Measurements from ENCODE around the gene SLC9A5. TPM values are rescaled to one million over a fixed set of nuclear protein-coding genes. Genes with fewer than 3 reads are reported as not detected.
A peak's percentile ranks its signal among the peaks of the same experiment; 100 is the strongest.

The SLC9A5 gene
- total and polyA plus RNA-seq, 4 donors: 0.05 to 0.25 (median 0.09) TPM; not detected in 1

DNA sequence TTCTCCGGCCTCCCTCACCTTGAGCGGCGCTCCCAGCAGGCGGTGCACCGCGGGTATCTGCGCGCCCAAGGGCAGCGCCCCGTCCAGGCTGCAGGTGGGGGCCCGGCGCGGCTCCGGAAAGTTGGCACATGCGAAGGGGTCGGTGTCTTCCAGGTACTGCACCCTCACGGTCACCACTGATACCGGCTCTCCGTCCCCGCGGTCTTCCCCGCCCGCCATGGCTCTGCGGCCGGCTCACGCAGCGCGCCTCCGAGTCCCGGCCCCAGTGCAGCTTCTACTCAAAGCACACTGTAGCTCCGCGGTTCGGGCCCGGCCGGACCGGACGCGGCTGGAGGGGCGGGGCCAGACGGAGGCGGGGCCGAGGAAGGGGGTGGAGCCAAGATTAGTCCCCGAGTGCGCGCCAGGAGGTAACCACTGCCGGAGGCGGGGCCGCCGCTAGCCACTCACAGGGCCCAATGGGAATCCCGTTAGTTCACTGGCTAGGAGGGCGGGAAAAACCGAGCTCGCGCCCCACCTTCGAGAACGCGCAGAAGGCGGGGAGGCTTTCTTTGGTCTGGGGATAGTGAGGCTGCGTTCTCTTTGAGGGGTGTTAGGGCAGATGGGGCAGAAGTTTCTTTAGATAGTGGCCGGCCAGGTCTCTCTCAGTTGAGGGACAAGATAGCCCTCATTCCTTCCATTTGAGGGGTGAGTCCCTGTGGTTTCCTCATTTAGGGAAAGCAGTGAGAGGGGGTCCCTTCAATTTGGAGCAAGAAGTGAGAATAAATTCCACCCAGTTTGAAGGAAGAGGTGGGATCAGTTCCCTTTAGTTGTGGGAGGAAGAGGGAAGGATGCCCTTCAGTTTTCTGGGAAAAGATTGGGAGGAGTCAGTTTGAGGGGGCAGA is 1.3 kb upstream of the SLC9A5 start, which contains the start of gene FHOD1:
FHOD1 (minus strand) TSS at position 290 of the 881 bp plus-strand sequence; CDS start at position 219, 71 bp downstream.
- Histone ChIP-seq H3K27me3 (ENCODE audit: control insufficient read depth in 4 of 4, insufficient read depth in 4 of 4, low read length in 3 of 4) (peaks cover 0 to 13% (median 1%) of the 10 kb centered on the region in 4 donors), H3K4me3 (ENCODE audit: low read depth in 1 of 3, low read length in 3 of 3) (peak within 1 kb of the TSS; percentile 57 to 62 (median 59)), H3K4me1 (ENCODE audit: control insufficient read depth in 4 of 4, insufficient read depth in 4 of 4, low read length in 3 of 4) (peaks cover 17 to 45% (median 31%) of the 10 kb centered on the region in 4 donors), H3K27ac (ENCODE audit: low read depth in 1 of 2, low read length in 2 of 2) (peak within 1 kb of the TSS; percentile 85 to 88), H3K9me3 (ENCODE audit: control insufficient read depth in 4 of 4, low read length in 3 of 4) (no peaks in the 10 kb centered on the region), H3K36me3 (ENCODE audit: control insufficient read depth in 4 of 4, insufficient read depth in 3 of 4, low read depth in 1 of 4, low read length in 3 of 4) (no peaks in the 10 kb centered on the region), H3K9ac (ENCODE audit: low read depth in 1 of 2, low read length in 2 of 2) (peak within 1 kb of the TSS; percentile 45 to 66)
- peak; percentile 99 for DNase-seq (ENCODE audit: low spot score)
- TF ChIP-seq TAF1 (conservative IDR thresholded peaks at IDR 0.05): peak; percentile 34
- no peak for TF ChIP-seq NR2F2 (IDR thresholded peaks at IDR 0.05)
- TF ChIP-seq RAD21 (IDR thresholded peaks at IDR 0.05): peak in 1 of 2 donors; percentile 10
- no peak for TF ChIP-seq MAX (IDR thresholded peaks at IDR 0.05)
- peak; percentile 49 for TF ChIP-seq SP1 (IDR thresholded peaks at IDR 0.05)
- peak in 1 of 2 donors; percentile 44 for TF ChIP-seq GABPA (IDR thresholded peaks at IDR 0.05 in 1 of 2, conservative IDR thresholded peaks at IDR 0.05 in 1 of 2)
- peak; percentile 90 for TF ChIP-seq ZBTB33 (IDR thresholded peaks at IDR 0.05)
- TF ChIP-seq FOXA2 (IDR thresholded peaks at IDR 0.05): no peak
- 2% methylated on average over 60 of the region's 60 CpGs for WGBS

DNA sequence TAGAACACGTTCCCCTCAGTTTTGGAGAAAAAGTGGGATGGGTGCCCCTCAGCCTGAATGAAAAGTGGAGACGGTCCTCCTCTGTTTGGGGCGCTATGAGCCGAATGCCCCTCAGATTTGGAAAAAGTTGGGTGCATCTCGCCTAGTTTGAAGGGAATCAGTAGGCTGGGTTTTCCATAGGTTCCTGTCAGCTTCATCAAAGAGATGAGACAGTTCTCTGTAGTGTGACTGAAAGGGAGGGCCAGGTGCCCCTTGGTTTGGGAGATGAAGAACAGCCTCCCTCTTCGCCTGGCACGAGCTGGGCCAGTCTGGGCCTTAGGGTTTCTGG is 742 bp upstream of the SLC9A5 start:
- TF ChIP-seq JUND (IDR thresholded peaks at IDR 0.05) (no peak), GABPA (IDR thresholded peaks at IDR 0.05 in 1 of 2, conservative IDR thresholded peaks at IDR 0.05 in 1 of 2) (no peak), HNF4G (IDR thresholded peaks at IDR 0.05) (no peak), FOXA1 (IDR thresholded peaks at IDR 0.05) (no peak), EGR1 (IDR thresholded peaks at IDR 0.05; ENCODE audit: low read depth in 2 of 2) (no peak), RAD21 (IDR thresholded peaks at IDR 0.05) (no peak), NR2F2 (IDR thresholded peaks at IDR 0.05) (no peak), MAX (IDR thresholded peaks at IDR 0.05) (no peak), FOXA2 (IDR thresholded peaks at IDR 0.05) (no peak), SP1 (IDR thresholded peaks at IDR 0.05) (no peak)
- TF ChIP-seq, protein P1, sequence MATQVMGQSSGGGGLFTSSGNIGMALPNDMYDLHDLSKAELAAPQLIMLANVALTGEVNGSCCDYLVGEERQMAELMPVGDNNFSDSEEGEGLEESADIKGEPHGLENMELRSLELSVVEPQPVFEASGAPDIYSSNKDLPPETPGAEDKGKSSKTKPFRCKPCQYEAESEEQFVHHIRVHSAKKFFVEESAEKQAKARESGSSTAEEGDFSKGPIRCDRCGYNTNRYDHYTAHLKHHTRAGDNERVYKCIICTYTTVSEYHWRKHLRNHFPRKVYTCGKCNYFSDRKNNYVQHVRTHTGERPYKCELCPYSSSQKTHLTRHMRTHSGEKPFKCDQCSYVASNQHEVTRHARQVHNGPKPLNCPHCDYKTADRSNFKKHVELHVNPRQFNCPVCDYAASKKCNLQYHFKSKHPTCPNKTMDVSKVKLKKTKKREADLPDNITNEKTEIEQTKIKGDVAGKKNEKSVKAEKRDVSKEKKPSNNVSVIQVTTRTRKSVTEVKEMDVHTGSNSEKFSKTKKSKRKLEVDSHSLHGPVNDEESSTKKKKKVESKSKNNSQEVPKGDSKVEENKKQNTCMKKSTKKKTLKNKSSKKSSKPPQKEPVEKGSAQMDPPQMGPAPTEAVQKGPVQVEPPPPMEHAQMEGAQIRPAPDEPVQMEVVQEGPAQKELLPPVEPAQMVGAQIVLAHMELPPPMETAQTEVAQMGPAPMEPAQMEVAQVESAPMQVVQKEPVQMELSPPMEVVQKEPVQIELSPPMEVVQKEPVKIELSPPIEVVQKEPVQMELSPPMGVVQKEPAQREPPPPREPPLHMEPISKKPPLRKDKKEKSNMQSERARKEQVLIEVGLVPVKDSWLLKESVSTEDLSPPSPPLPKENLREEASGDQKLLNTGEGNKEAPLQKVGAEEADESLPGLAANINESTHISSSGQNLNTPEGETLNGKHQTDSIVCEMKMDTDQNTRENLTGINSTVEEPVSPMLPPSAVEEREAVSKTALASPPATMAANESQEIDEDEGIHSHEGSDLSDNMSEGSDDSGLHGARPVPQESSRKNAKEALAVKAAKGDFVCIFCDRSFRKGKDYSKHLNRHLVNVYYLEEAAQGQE (IDR thresholded peaks at IDR 0.05): no peak
- TF ChIP-seq, protein P2, sequence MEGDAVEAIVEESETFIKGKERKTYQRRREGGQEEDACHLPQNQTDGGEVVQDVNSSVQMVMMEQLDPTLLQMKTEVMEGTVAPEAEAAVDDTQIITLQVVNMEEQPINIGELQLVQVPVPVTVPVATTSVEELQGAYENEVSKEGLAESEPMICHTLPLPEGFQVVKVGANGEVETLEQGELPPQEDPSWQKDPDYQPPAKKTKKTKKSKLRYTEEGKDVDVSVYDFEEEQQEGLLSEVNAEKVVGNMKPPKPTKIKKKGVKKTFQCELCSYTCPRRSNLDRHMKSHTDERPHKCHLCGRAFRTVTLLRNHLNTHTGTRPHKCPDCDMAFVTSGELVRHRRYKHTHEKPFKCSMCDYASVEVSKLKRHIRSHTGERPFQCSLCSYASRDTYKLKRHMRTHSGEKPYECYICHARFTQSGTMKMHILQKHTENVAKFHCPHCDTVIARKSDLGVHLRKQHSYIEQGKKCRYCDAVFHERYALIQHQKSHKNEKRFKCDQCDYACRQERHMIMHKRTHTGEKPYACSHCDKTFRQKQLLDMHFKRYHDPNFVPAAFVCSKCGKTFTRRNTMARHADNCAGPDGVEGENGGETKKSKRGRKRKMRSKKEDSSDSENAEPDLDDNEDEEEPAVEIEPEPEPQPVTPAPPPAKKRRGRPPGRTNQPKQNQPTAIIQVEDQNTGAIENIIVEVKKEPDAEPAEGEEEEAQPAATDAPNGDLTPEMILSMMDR (IDR thresholded peaks at IDR 0.05; ENCODE audit: low read depth, low read length, missing input control): no peak
- Histone ChIP-seq H3K27ac (ENCODE audit: low read depth in 1 of 2, low read length in 2 of 2) (no peak overlapping the region), H3K9ac (ENCODE audit: low read depth in 1 of 2, low read length in 2 of 2) (no peak overlapping the region), H3K4me3 (ENCODE audit: low read depth in 1 of 3, low read length in 3 of 3) (peak overlapping the region in 1 of 3 donors; percentile 43), H3K9me3 (ENCODE audit: control insufficient read depth in 4 of 4, low read length in 3 of 4) (no peaks in the 10 kb centered on the region), H3K36me3 (ENCODE audit: control insufficient read depth in 4 of 4, insufficient read depth in 3 of 4, low read depth in 1 of 4, low read length in 3 of 4) (no peaks in the 10 kb centered on the region), H3K4me1 (ENCODE audit: control insufficient read depth in 4 of 4, insufficient read depth in 4 of 4, low read length in 3 of 4) (peaks cover 17 to 44% (median 31%) of the 10 kb centered on the region in 4 donors), H3K27me3 (ENCODE audit: control insufficient read depth in 4 of 4, insufficient read depth in 4 of 4, low read length in 3 of 4) (peaks cover 0 to 13% (median 1%) of the 10 kb centered on the region in 4 donors)
- no peak for DNase-seq (ENCODE audit: low spot score)
- 10% methylated on average over 7 of the region's 7 CpGs for WGBS
